ENCODE data around the gene SUPT3H.

The SUPT3H gene

GRCh38 chr6:45375449-45375848 lies 2.3 kb downstream of the SUPT3H start:
- H3K27ac ChIP-seq, result no peak overlapping the region
- H3K4me3 ChIP-seq, result no peak overlapping the region
- no peak for DNase-seq (ENCODE audit: low spot score)
- no peak for TF ChIP-seq CTCF (IDR thresholded peaks at IDR 0.05)

- Histone ChIP-seq H3K4me3 (no peak overlapping the region), H3K27ac (no peak overlapping the region)
- DNase-seq (ENCODE audit: low spot score), result no peak
- no peak for TF ChIP-seq CTCF (IDR thresholded peaks at IDR 0.05)
These were observed 5.7 kb downstream of the SUPT3H start for GRCh38 chr6:45371924-45372573.

- H3K4me3 ChIP-seq, result no peak overlapping the region
- H3K27ac ChIP-seq, result no peak overlapping the region
- no peak for TF ChIP-seq CTCF (IDR thresholded peaks at IDR 0.05)
- no peak for DNase-seq (ENCODE audit: low spot score)
These were observed 7.9 kb downstream of the SUPT3H start for GRCh38 chr6:45369870-45370269.

- no peak for TF ChIP-seq CTCF (IDR thresholded peaks at IDR 0.05)
- no peak for DNase-seq (ENCODE audit: low spot score)
- H3K27ac ChIP-seq, result no peak overlapping the region
- no peak overlapping the region for H3K4me3 ChIP-seq
These were observed 9.7 kb downstream of the SUPT3H start for GRCh38 chr6:45367999-45368398.

- H3K27ac ChIP-seq, result no peak overlapping the region
- no peak overlapping the region for H3K4me3 ChIP-seq
- no peak for DNase-seq (ENCODE audit: low spot score)
- no peak for TF ChIP-seq CTCF (IDR thresholded peaks at IDR 0.05)
These were observed 11.2 kb downstream of the SUPT3H start for GRCh38 chr6:45366534-45366933.

- no peak for DNase-seq (ENCODE audit: low spot score)
- H3K4me3 ChIP-seq, result no peak overlapping the region
- no peak for TF ChIP-seq CTCF (IDR thresholded peaks at IDR 0.05)
- no peak overlapping the region for H3K27ac ChIP-seq
These were observed 12.7 kb downstream of the SUPT3H start for GRCh38 chr6:45365036-45365435.

- no peak for TF ChIP-seq CTCF (IDR thresholded peaks at IDR 0.05)
- DNase-seq (ENCODE audit: low spot score), result no peak
- no peak overlapping the region for H3K4me3 ChIP-seq
- H3K27ac ChIP-seq, result no peak overlapping the region
These were observed 13.3 kb downstream of the SUPT3H start for GRCh38 chr6:45364466-45364865.
